Peyer's patch (tissue), 4 donors: ENCODE measurements around the gene IL37. TPM values are rescaled to one million over a fixed set of nuclear protein-coding genes. Genes with fewer than 3 reads are reported as not detected.
"Not testable (repeated sequence)": the region's sequence is repeated elsewhere in the genome, so short reads cannot be mapped to it uniquely, and the experiment has no call there.

Experiments
- DNase-seq, 3 donors: peaks; one replicate each; pipeline ENCODE4 v3.0.0-alpha.2; 2017 to 2019
- H3K27ac ChIP-seq, 4 donors: fragments of 200-600 bp; sonication (generic); one replicate each; pipeline ENCODE4 v1.5.1; 2016 to 2019
- H3K27me3 ChIP-seq, 2 donors: fragments of 200-600 bp; sonication (generic); one replicate each; pipeline ENCODE4 v1.5.1; 2019
- H3K36me3 ChIP-seq, 3 donors: fragments of 200-600 bp; sonication (generic); one replicate each; pipeline ENCODE4 v1.5.1; 2016 to 2019
- H3K4me1 ChIP-seq, 4 donors: fragments of 200-600 bp; sonication (generic); one replicate each; pipeline ENCODE4 v1.5.1; 2016 to 2019
- H3K4me3 ChIP-seq, 4 donors: fragments of 200-600 bp; sonication (generic); 1 replicate in 3 of 4; 2 replicates in 1 of 4; pipeline ENCODE4 v1.5.1; 2016 to 2019; ENCODE audit warnings: mild to moderate bottlenecking in 1 of 4
- H3K9me3 ChIP-seq, 4 donors: fragments of 200-600 bp; sonication (generic); one replicate each; pipeline ENCODE4 v1.5.1; 2016 to 2019; ENCODE audit warnings: mild to moderate bottlenecking in 1 of 4
- POLR2A ChIP-seq, 2 donors: fragments of 450-650 bp; IDR thresholded peaks; one replicate each; pipeline ENCODE4 v1.5.1; 2017; ENCODE audit warnings: antibody characterized with exemption in 2 of 2, mild to moderate bottlenecking in 2 of 2, moderate library complexity in 2 of 2
- total RNA-seq, 4 donors: library from RNA; depleted of rRNA; stranded (reverse); fragments of >200 nt; gene quantifications; one replicate each; pipeline ENCODE4 v1.1.0, GENCODE V29; 2016
- TF ChIP-seq, protein P1 (sequence below), 6 experiments: fragments of 450-650 bp in 4 of 6; fragments of 200-600 bp in 2 of 6; sonication (generic) in 1 of 6; IDR thresholded peaks; one replicate each; pipeline ENCODE4 v1.5.1; 2017 to 2019; ENCODE audit warnings: antibody characterized with exemption in 6 of 6, mild to moderate bottlenecking in 3 of 6, moderate library complexity in 1 of 6

Gene IL37
- total RNA-seq, 4 donors from 2014 or later = not detected

DNA sequence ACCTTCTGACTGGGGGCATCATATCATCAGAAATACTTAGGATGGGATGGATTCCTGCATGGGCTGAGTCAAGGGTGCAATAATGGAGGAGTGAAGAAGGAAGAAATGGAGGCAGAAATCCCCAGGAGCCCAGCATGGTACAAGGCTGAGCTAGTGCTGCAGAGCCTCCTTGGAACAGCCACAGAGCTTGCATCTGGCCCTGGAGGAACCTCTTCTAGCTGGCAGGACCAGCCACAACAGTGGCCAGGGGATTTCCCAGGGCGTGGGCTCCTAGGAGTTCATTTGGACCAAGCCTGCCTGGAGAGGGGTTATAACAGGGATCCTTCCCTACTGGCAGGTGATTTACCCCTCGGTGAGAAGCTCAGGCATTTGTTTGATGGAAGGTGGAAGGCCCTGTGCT is 4.7 kb upstream of the IL37 start:
- Histone ChIP-seq H3K4me3 (no peak overlapping the region), H3K27ac (no peak overlapping the region), H3K4me1 (no peaks in the 10 kb centered on the region), H3K9me3 (no peaks in the 10 kb centered on the region), H3K27me3 (no peaks in the 10 kb centered on the region), H3K36me3 (no peaks in the 10 kb centered on the region)
- no peak for TF ChIP-seq POLR2A (IDR thresholded peaks at IDR 0.05)
- TF ChIP-seq, protein P1, sequence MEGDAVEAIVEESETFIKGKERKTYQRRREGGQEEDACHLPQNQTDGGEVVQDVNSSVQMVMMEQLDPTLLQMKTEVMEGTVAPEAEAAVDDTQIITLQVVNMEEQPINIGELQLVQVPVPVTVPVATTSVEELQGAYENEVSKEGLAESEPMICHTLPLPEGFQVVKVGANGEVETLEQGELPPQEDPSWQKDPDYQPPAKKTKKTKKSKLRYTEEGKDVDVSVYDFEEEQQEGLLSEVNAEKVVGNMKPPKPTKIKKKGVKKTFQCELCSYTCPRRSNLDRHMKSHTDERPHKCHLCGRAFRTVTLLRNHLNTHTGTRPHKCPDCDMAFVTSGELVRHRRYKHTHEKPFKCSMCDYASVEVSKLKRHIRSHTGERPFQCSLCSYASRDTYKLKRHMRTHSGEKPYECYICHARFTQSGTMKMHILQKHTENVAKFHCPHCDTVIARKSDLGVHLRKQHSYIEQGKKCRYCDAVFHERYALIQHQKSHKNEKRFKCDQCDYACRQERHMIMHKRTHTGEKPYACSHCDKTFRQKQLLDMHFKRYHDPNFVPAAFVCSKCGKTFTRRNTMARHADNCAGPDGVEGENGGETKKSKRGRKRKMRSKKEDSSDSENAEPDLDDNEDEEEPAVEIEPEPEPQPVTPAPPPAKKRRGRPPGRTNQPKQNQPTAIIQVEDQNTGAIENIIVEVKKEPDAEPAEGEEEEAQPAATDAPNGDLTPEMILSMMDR (IDR thresholded peaks at IDR 0.05) = no peak
- DNase-seq = no peak

DNA sequence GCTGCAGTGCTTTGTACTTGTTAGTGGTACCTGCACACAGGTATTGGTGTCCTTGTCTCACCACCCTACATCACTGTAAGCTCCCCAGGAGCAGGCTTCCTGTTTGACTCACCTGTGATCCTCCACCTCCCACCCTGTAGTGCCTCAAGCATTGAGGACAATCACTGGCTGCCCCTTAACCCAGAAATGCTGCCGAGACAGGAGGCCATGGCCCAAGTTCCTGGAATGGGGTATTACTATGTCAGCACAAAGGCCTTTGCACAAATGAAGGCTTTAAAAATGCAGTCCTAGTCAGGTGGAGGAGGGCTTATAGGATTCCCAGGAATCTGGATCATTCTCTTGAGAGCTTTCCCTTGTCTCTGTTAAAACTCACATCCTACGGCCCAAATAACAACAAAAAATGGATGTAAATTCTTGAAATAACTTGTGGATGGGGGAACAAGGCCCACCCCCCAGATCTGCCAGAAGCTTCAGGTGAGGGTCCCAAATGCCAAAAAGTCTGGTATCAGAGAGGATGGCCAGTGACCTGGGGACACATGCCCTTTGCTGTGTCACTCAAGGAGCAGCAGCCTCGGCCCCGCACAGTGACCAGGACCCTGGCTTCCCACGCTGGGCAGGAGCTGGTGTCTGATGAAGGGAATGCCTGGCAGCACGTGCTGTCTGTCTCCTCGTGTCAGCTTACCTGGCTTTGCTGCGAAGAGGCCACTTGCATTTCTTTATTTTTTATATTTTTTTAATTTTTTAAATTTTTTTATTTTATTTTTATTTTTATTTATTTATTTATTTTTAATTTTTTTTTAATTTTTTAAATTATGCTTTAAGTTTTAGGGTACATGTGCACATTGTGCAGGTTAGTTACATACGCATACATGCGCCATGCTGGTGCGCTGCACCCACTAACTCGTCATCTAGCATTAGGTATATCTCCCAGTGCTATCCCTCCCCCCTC is 3.7 kb upstream of the IL37 start:
- TF ChIP-seq, protein P1 (IDR thresholded peaks at IDR 0.05) = no peak
- no peak for TF ChIP-seq POLR2A (IDR thresholded peaks at IDR 0.05)
- no peaks in the 10 kb centered on the region for H3K4me1 ChIP-seq
- H3K9me3 ChIP-seq = no peaks in the 10 kb centered on the region
- no peaks in the 10 kb centered on the region for H3K27me3 ChIP-seq
- no peaks in the 10 kb centered on the region for H3K36me3 ChIP-seq
- no peak for DNase-seq
- H3K4me3 ChIP-seq = no peak overlapping the region
- no peak overlapping the region for H3K27ac ChIP-seq

DNA sequence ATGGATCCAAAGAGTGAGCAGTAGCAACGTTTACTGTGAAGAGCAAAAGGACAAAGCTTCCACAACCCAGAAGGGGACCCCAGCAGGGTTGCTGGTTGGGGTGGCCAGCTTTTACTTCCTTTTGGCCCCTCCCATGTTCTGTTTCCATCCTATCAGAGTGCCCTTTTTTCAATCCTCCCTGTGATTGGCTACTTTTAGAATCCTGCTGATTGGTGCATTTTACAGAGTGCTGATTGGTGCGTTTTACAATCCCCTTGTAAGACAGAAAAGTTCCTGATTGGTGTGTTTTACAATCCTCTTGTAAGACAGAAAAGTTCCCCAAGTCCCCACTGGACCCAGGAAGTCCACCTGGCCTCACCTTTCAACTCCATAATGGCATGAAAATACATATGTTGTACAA is 2.4 kb upstream of the IL37 start:
- not testable (repeated sequence) for H3K4me3 ChIP-seq, H3K27me3 ChIP-seq, H3K4me1 ChIP-seq, H3K27ac ChIP-seq, DNase-seq, H3K9me3 ChIP-seq, H3K36me3 ChIP-seq

DNA sequence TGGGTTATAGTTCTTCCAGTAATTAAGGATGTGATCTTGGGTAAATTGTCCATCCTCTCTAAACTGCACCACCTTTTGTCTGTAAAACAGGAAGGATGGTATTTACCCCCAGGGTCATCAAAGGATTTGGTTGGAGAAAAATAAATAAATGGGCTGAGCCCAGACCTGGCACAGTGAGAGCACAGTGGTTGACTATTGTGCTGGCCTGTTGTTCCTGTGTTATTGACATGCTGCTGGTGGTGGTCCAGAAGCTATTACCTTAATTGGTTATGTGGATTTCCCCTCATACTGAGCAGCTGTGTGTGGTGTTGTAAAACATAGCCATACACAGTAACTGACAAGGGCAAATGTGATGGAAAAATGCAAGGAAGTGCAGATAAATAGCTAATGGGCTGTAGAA is 746 bp upstream of the IL37 start:
- TF ChIP-seq POLR2A (IDR thresholded peaks at IDR 0.05) = no peak
- TF ChIP-seq, protein P1 (IDR thresholded peaks at IDR 0.05) = no peak
- Histone ChIP-seq H3K36me3 (no peaks in the 10 kb centered on the region), H3K27ac (no peak overlapping the region), H3K9me3 (no peaks in the 10 kb centered on the region), H3K27me3 (no peaks in the 10 kb centered on the region), H3K4me1 (no peaks in the 10 kb centered on the region), H3K4me3 (no peak overlapping the region)
- DNase-seq = no peak

GRCh38 chr2:112912403-112912802 is 1.4 kb downstream of the IL37 start:
- no peak for TF ChIP-seq POLR2A (IDR thresholded peaks at IDR 0.05)
- TF ChIP-seq, protein P1 (IDR thresholded peaks at IDR 0.05) = no peak
- no peak overlapping the region for H3K4me3 ChIP-seq
- no peak for DNase-seq
- no peaks in the 10 kb centered on the region for H3K4me1 ChIP-seq
- no peaks in the 10 kb centered on the region for H3K27me3 ChIP-seq
- no peaks in the 10 kb centered on the region for H3K36me3 ChIP-seq
- no peak overlapping the region for H3K27ac ChIP-seq
- H3K9me3 ChIP-seq = no peaks in the 10 kb centered on the region

DNA sequence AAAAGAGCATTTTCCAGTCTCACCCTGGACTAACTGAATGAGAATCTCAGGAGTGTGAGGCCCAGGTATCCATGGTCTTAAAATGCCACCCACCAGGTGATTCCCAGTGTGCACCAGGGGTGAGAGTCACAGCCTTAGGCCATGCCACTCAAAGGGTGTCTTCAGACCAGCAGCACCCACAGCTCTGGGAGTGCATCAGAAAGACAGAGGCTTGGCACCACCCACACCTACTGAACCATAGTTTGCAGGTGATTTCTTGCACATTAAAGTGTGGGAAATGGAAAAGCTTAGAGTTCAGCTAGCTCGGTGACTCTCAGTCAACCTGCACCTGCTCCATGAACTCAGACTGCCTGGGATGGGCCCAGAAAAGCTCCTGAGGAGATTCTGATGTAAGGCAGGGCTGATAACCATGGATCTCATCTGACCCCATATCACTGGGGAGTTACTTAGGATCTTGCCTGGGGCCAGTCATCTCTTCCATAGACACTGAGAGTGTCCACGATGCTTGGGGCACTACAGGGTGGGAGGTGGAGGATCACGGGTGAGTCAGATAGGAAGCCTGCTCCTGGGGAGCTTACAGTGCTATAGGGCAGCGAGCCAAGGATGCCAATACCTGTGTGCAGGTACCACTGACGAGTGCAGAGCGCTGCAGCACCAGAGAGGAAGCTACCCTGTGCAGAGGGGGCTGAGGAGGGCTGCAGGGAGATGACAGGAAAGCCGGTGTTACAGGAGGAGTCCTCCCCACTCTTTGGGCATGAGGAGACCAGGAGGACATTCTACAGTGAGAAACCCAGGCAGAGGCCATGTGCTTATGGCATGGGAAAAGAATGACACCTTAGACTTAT is 4.6 kb downstream of the IL37 start:
- DNase-seq = no peak

More for the DNA sequence above, 4.6 kb downstream of the IL37 start:
- no peak for TF ChIP-seq POLR2A (IDR thresholded peaks at IDR 0.05)
- TF ChIP-seq, protein P1 (IDR thresholded peaks at IDR 0.05) = no peak
- Histone ChIP-seq H3K27me3 (no peaks in the 10 kb centered on the region), H3K9me3 (no peaks in the 10 kb centered on the region), H3K4me3 (no peak overlapping the region), H3K4me1 (no peaks in the 10 kb centered on the region), H3K36me3 (no peaks in the 10 kb centered on the region), H3K27ac (no peak overlapping the region)
